Breast epithelium (tissue), 4 donors: ENCODE results near the gene HCN1. TPM values are rescaled to one million over a fixed set of nuclear protein-coding genes. Genes with fewer than 3 reads are reported as not detected.
"Not testable (repeated sequence)": the region's sequence is repeated elsewhere in the genome, so short reads cannot be mapped to it uniquely, and the experiment has no call there.

Experiments
- DNase-seq, 2 donors: peaks; one replicate each; pipeline ENCODE4 v3.0.0-alpha.2; 2019; ENCODE audit warnings: low spot score in 2 of 2
- H3K27ac ChIP-seq, 2 donors: fragments of 200-600 bp; sonication (generic) in 1 of 2; one replicate each; pipeline ENCODE4 v1.5.1; 2016 to 2019; ENCODE audit warnings: mild to moderate bottlenecking in 1 of 2
- H3K27me3 ChIP-seq, 2 donors: fragments of 200-600 bp; sonication (generic) in 1 of 2; one replicate each; pipeline versions ENCODE4 v1.5.1 to v1.6.0; 2017 to 2019; ENCODE audit warnings: control low read depth in 1 of 2, mild to moderate bottlenecking in 1 of 2
- H3K36me3 ChIP-seq: fragments of 200-600 bp; one replicate; pipeline ENCODE4 v1.5.1; 2019
- H3K4me1 ChIP-seq, 2 donors: fragments of 200-600 bp; sonication (generic); one replicate each; pipeline ENCODE4 v1.5.1; 2016 to 2019; ENCODE audit warnings: control low read depth in 1 of 2
- H3K4me3 ChIP-seq, 3 donors: fragments of 200-600 bp; sonication (generic); 1 replicate in 2 of 3; 2 replicates in 1 of 3; pipeline ENCODE4 v1.5.1; 2016 to 2019; ENCODE audit warnings: mild to moderate bottlenecking in 3 of 3, moderate library complexity in 2 of 3
- H3K9me3 ChIP-seq, 2 donors: fragments of 200-600 bp; sonication (generic) in 1 of 2; one replicate each; pipeline ENCODE4 v1.5.1; 2016 to 2019; ENCODE audit warnings: control low read depth in 1 of 2
- CTCF ChIP-seq, 3 donors: fragments of 450-650 bp; IDR thresholded peaks; one replicate each; pipeline ENCODE4 v1.5.1; 2016 to 2017; ENCODE audit warnings: antibody characterized with exemption in 3 of 3, mild to moderate bottlenecking in 3 of 3, moderate library complexity in 3 of 3
- POLR2A ChIP-seq: fragments of 450-650 bp; IDR thresholded peaks from one replicate; pipeline ENCODE4 v1.6.1; 2016; ENCODE audit warnings: antibody characterized with exemption, mild to moderate bottlenecking, moderate library complexity
- POLR2AphosphoS5 ChIP-seq, 3 donors: sonication (generic); formaldehyde crosslinking; IDR thresholded peaks; one replicate each; pipeline ENCODE4 v1.6.1; 2017; ENCODE audit warnings: antibody characterized with exemption in 3 of 3
- intact Hi-C: fragments of 100-400 bp; cut with DNase I; formaldehyde crosslinking; loops from one replicate; pipeline ENCODE4 v1.15.1; 2023; ENCODE audit warnings: low total_unique reads
- total RNA-seq, 3 donors: library from RNA; depleted of rRNA; stranded (reverse); fragments of >200 nt; gene quantifications; one replicate each; pipeline ENCODE4 v1.1.0, GENCODE V29; 2016

Gene HCN1
- total RNA-seq, 3 donors from 2014 or later = under 0.01 to 0.33 (median 0.29) TPM

- no peak for TF ChIP-seq POLR2A
- TF ChIP-seq POLR2AphosphoS5 (IDR thresholded peaks at IDR 0.05) = no peak
- TF ChIP-seq CTCF (IDR thresholded peaks at IDR 0.05) = no peak
- Histone ChIP-seq H3K4me3 (no peak overlapping the region), H3K4me1 (no peaks in the 10 kb centered on the region), H3K36me3 (no peaks in the 10 kb centered on the region), H3K27ac (no peak overlapping the region), H3K27me3 (no peaks in the 10 kb centered on the region), H3K9me3 (no peaks in the 10 kb centered on the region)
- DNase-seq = no peak
- intact Hi-C loops = no loop called here
Measured at GRCh38 chr5:45355189-45355992, 340.8 kb downstream of the HCN1 start.

- no peaks in the 10 kb centered on the region for H3K4me1 ChIP-seq
- TF ChIP-seq POLR2A (no peak), POLR2AphosphoS5 (IDR thresholded peaks at IDR 0.05) (no peak), CTCF (IDR thresholded peaks at IDR 0.05) (no peak)
- H3K36me3 ChIP-seq = no peaks in the 10 kb centered on the region
- H3K9me3 ChIP-seq = no peaks in the 10 kb centered on the region
- H3K4me3 ChIP-seq = no peak overlapping the region
- intact Hi-C loops = no loop called here
- no peak overlapping the region for H3K27ac ChIP-seq
- no peak for DNase-seq
- H3K27me3 ChIP-seq = no peaks in the 10 kb centered on the region
Measured at GRCh38 chr5:45336464-45336863, 359.7 kb downstream of the HCN1 start.

- Histone ChIP-seq H3K9me3 (no peaks in the 10 kb centered on the region), H3K27ac (no peak overlapping the region), H3K27me3 (no peaks in the 10 kb centered on the region), H3K4me1 (no peaks in the 10 kb centered on the region), H3K36me3 (no peaks in the 10 kb centered on the region), H3K4me3 (no peak overlapping the region)
- no peak for TF ChIP-seq POLR2A
- TF ChIP-seq POLR2AphosphoS5 (IDR thresholded peaks at IDR 0.05) = no peak
- TF ChIP-seq CTCF (IDR thresholded peaks at IDR 0.05) = no peak
- DNase-seq = no peak
- intact Hi-C loops = no loop called here
Measured at GRCh38 chr5:45335978-45336377, 360.2 kb downstream of the HCN1 start.

- H3K4me1 ChIP-seq = no peaks in the 10 kb centered on the region
- intact Hi-C loops = no loop called here
- H3K4me3 ChIP-seq = no peak overlapping the region
- DNase-seq = no peak
- TF ChIP-seq POLR2AphosphoS5 (IDR thresholded peaks at IDR 0.05) (no peak), POLR2A (no peak), CTCF (IDR thresholded peaks at IDR 0.05) (no peak)
- H3K36me3 ChIP-seq = no peaks in the 10 kb centered on the region
- H3K27me3 ChIP-seq = no peaks in the 10 kb centered on the region
- H3K9me3 ChIP-seq = no peaks in the 10 kb centered on the region
- no peak overlapping the region for H3K27ac ChIP-seq
Measured at GRCh38 chr5:45335346-45335745, 360.8 kb downstream of the HCN1 start.

- no peaks in the 10 kb centered on the region for H3K36me3 ChIP-seq
- H3K27me3 ChIP-seq = no peaks in the 10 kb centered on the region
- DNase-seq = no peak
- intact Hi-C loops = no loop called here
- H3K4me1 ChIP-seq = no peaks in the 10 kb centered on the region
- H3K27ac ChIP-seq = no peak overlapping the region
- H3K4me3 ChIP-seq = no peak overlapping the region
- TF ChIP-seq POLR2A = no peak
- no peak for TF ChIP-seq POLR2AphosphoS5 (IDR thresholded peaks at IDR 0.05)
- no peak for TF ChIP-seq CTCF (IDR thresholded peaks at IDR 0.05)
- no peaks in the 10 kb centered on the region for H3K9me3 ChIP-seq
Measured at GRCh38 chr5:45334939-45335338, 361.2 kb downstream of the HCN1 start.

GRCh38 chr5:45312627-45313026 lies 383.6 kb downstream of the HCN1 start:
- intact Hi-C loops, H3K4me1 ChIP-seq: not testable (repeated sequence)

More at GRCh38 chr5:45312627-45313026, 383.6 kb downstream of the HCN1 start:
- not testable (repeated sequence) for DNase-seq, H3K36me3 ChIP-seq, H3K4me3 ChIP-seq, H3K27ac ChIP-seq, H3K27me3 ChIP-seq
- peaks cover 3 to 21% of the 10 kb centered on the region in 2 donors for H3K9me3 ChIP-seq
